ENCODE results near the gene CIDEB. TPM values are rescaled to one million over a fixed set of nuclear protein-coding genes. Genes with fewer than 3 reads are reported as not detected.

CIDEB gene
- total and polyA plus RNA-seq, 2 of the 13 experiments (the other 11 are each of a cell fraction or from before 2014, with no cell fraction given): 35.8 to 110 TPM

- 0 out of 2 replicates have a peak, but pooled peaks have one; percentile 42 for TF ChIP-seq POGK (CRISPR knock-in tag; conservative IDR thresholded peaks at IDR 0.05)
- TF ChIP-seq HDAC2 (CRISPR knock-in tag; IDR thresholded peaks at IDR 0.05): peak; percentile 75
- no peak for TF ChIP-seq ZNF576 (CRISPR knock-in tag; IDR thresholded peaks at IDR 0.05)
- peak; percentile 78; the same call in 1 of the 2 replicates for TF ChIP-seq MIER3 (CRISPR knock-in tag; IDR thresholded peaks at IDR 0.05; ENCODE audit: borderline replicate concordance)
- TF ChIP-seq ISX (CRISPR knock-in tag; conservative IDR thresholded peaks at IDR 0.05): no peak
- no peak for TF ChIP-seq STAT6 (CRISPR knock-in tag; IDR thresholded peaks at IDR 0.05; ENCODE audit: borderline replicate concordance)
- peak; percentile 18; the same call in 1 of the 2 replicates for TF ChIP-seq ZNF441 (CRISPR knock-in tag; IDR thresholded peaks at IDR 0.05; ENCODE audit: borderline replicate concordance)
- TF ChIP-seq SMARCC2 (IDR thresholded peaks at IDR 0.05): no peak; the same call in 1 of the 2 replicates
- no peak for TF ChIP-seq KDM2A (CRISPR knock-in tag; IDR thresholded peaks at IDR 0.05; ENCODE audit: borderline replicate concordance, low read depth)
- no peak for TF ChIP-seq PREB (CRISPR knock-in tag; IDR thresholded peaks at IDR 0.05)
- TF ChIP-seq ZNF761 (CRISPR knock-in tag; conservative IDR thresholded peaks at IDR 0.05): no peak
- no peak for TF ChIP-seq TFAP4 (IDR thresholded peaks at IDR 0.05; ENCODE audit: borderline replicate concordance, low read depth)
- TF ChIP-seq ZSCAN30 (CRISPR knock-in tag; IDR thresholded peaks at IDR 0.05): no peak
- 0 out of 2 replicates have a peak, but pooled peaks have one; percentile 29 for TF ChIP-seq NFYB (CRISPR knock-in tag; IDR thresholded peaks at IDR 0.05)
- TF ChIP-seq ZNF331 (CRISPR knock-in tag; IDR thresholded peaks at IDR 0.05): peak; percentile 73
- TF ChIP-seq ZNF557 (CRISPR knock-in tag; IDR thresholded peaks at IDR 0.05): peak; percentile 90
- TF ChIP-seq ZNF792 (CRISPR knock-in tag; IDR thresholded peaks at IDR 0.05): peak; percentile 77
- TF ChIP-seq CREB3 (CRISPR knock-in tag; IDR thresholded peaks at IDR 0.05): 0 out of 2 replicates have a peak, but pooled peaks have one; percentile 74
- no peak for TF ChIP-seq ZNF784 (CRISPR knock-in tag; IDR thresholded peaks at IDR 0.05; ENCODE audit: borderline replicate concordance)
These were observed 10.4 kb downstream of the CIDEB start (continued) for GRCh38 chr14:24297190-24297964.

Measured in HepG2 (cell line).